C4-2B (cell line): Measurements from ENCODE around the gene CCDC69.

Source experiments
- ZFX ChIP-seq: fragments of 450-650 bp; IDR thresholded peaks from 2 replicates; pipeline ENCODE4 v1.6.1; 2017
- TF ChIP-seq, protein P1 (sequence below): fragments of 450-650 bp; conservative IDR thresholded peaks from 2 replicates; pipeline ENCODE4 v1.5.1; 2017; ENCODE audit warnings: mild to moderate bottlenecking

GRCh38 chr5:151233616-151234085 is 9.8 kb upstream of the CCDC69 start:
- TF ChIP-seq, protein P1, sequence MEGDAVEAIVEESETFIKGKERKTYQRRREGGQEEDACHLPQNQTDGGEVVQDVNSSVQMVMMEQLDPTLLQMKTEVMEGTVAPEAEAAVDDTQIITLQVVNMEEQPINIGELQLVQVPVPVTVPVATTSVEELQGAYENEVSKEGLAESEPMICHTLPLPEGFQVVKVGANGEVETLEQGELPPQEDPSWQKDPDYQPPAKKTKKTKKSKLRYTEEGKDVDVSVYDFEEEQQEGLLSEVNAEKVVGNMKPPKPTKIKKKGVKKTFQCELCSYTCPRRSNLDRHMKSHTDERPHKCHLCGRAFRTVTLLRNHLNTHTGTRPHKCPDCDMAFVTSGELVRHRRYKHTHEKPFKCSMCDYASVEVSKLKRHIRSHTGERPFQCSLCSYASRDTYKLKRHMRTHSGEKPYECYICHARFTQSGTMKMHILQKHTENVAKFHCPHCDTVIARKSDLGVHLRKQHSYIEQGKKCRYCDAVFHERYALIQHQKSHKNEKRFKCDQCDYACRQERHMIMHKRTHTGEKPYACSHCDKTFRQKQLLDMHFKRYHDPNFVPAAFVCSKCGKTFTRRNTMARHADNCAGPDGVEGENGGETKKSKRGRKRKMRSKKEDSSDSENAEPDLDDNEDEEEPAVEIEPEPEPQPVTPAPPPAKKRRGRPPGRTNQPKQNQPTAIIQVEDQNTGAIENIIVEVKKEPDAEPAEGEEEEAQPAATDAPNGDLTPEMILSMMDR, result no peak
- no peak for TF ChIP-seq ZFX
